K562 (cell line): ENCODE measurements around the gene LAMB3. TPM values are rescaled to one million over a fixed set of nuclear protein-coding genes. Genes with fewer than 3 reads are reported as not detected.

Source experiments
- CHD1 ChIP-seq: fragments of 200-600 bp; sonication (generic); IDR thresholded peaks from one replicate; pipeline ENCODE4 v1.6.1; 2012; ENCODE audit warnings: mild to moderate bottlenecking, moderate library complexity, low read length, inconsistent platforms
- FOXK1 ChIP-seq: sonication (generic); formaldehyde crosslinking; IDR thresholded peaks from 2 replicates; pipeline ENCODE4 v1.8.0; 2022; ENCODE audit warnings: missing genetic modification reagents, mild to moderate bottlenecking, borderline replicate concordance
- HDAC2 ChIP-seq: fragments of 450-650 bp; IDR thresholded peaks from 2 replicates; pipeline ENCODE4 v1.6.1; 2016; ENCODE audit warnings: mild to moderate bottlenecking
- KDM4B ChIP-seq, 2 experiments: fragments of 450-650 bp in 1 of 2; sonication (generic) in 1 of 2; IDR thresholded peaks; 2 replicates each; pipeline ENCODE4 v1.6.1; 2016 to 2017; ENCODE audit warnings: borderline replicate concordance in 2 of 2, antibody characterized with exemption in 1 of 2, low read depth in 1 of 2, mild to moderate bottlenecking in 1 of 2
- MCM2 ChIP-seq: fragments of 450-650 bp; IDR thresholded peaks from 2 replicates; pipeline ENCODE4 v1.6.1; 2017; ENCODE audit warnings: low read depth, mild to moderate bottlenecking
- NONO ChIP-seq, 2 experiments: fragments of 200-400 bp in 1 of 2; fragments of 450-650 bp in 1 of 2; formaldehyde crosslinking in 1 of 2; IDR thresholded peaks; 2 replicates each; pipeline ENCODE4 v1.6.1; 2017; ENCODE audit warnings: low read depth in 2 of 2, mild to moderate bottlenecking in 2 of 2, moderate library complexity in 2 of 2, low read length in 1 of 2
- PHB ChIP-seq: fragments of 250-450 bp; sonication (Bioruptor Pico); IDR thresholded peaks from 2 replicates; pipeline ENCODE4 v1.5.0; 2021
- POU5F1 ChIP-seq: fragments of 150-350 bp; IDR thresholded peaks from 2 replicates; pipeline ENCODE4 v1.6.1; 2014; ENCODE audit warnings: borderline replicate concordance, low read length, low read depth, mild to moderate bottlenecking; ENCODE audit not compliant: partially characterized antibody
- RBM15 ChIP-seq: fragments of 200-400 bp; formaldehyde crosslinking; IDR thresholded peaks from 2 replicates; pipeline ENCODE4 v1.6.1; 2018; ENCODE audit warnings: mild to moderate bottlenecking, low read length, moderate library complexity; ENCODE audit not compliant: insufficient read depth
- RBM22 ChIP-seq: fragments of 200-400 bp; formaldehyde crosslinking; IDR thresholded peaks from 2 replicates; pipeline ENCODE4 v1.6.1; 2018; ENCODE audit warnings: low read length, low read depth; ENCODE audit not compliant: poor library complexity, severe bottlenecking
- SMAD1 ChIP-seq: fragments of 150-350 bp; IDR thresholded peaks from 2 replicates; pipeline ENCODE4 v1.6.1; 2014; ENCODE audit warnings: low read length, low read depth; ENCODE audit not compliant: partially characterized antibody
- SUPT5H ChIP-seq: fragments of 450-650 bp; IDR thresholded peaks from 2 replicates; pipeline ENCODE4 v1.6.1; 2016
- TBP ChIP-seq: optimal IDR thresholded peaks from 2 replicates; pipeline ENCODE3; 2011; ENCODE audit warnings: low read depth, low read length, improper control_type of control experiment
- ZC3H11A ChIP-seq: IDR thresholded peaks from 2 replicates; pipeline ENCODE4 v1.6.1; 2012; ENCODE audit warnings: low read depth, low read length, improper control_type of control experiment
- ZNF41 ChIP-seq: fragments of 250-450 bp; sonication (Bioruptor Pico); conservative IDR thresholded peaks from 2 replicates; pipeline ENCODE4 v1.4.0; 2020; ENCODE audit warnings: mild to moderate bottlenecking
- polyA plus RNA-seq, 8 experiments: library from polyadenylated mRNA; depleted of rRNA in 4 of 8; stranded (reverse) in 5 of 8; unstranded in 3 of 8; fragments of >200 nt; fragmentation: Nextera tagmentation in 2 of 8; fragmentation: Illumina TruSeq in 1 of 8; extraction: Ambion mirVana in 2 of 8; extraction: Trizol in 1 of 8; gene quantifications; 2 replicates each; pipeline versions ENCODE4 v1.2.1 to v1.2.3, GENCODE V29; 2011 to 2014; ENCODE audit warnings: inconsistent platforms in 1 of 8, missing spikeins in 1 of 8
- total RNA-seq, 7 experiments: library from RNA; depleted of rRNA in 6 of 7; stranded (reverse); fragments of >200 nt in 6 of 7; fragmentation: Illumina TruSeq in 2 of 7; extraction: Trizol in 2 of 7; gene quantifications; 2 replicates each; pipeline versions ENCODE4 v1.2.1 to v1.2.3, GENCODE V29; 2011 to 2021; ENCODE audit warnings: low replicate concordance in 1 of 7
- TF ChIP-seq, protein P1 (sequence below), 3 experiments: IDR thresholded peaks in 2 of 3; conservative IDR thresholded peaks in 1 of 3; 2 replicates each; pipeline ENCODE4 v1.5.1; 2011 to 2012; ENCODE audit warnings: low read length in 3 of 3, mild to moderate bottlenecking in 3 of 3, control low read depth in 2 of 3, improper control_type of control experiment in 1 of 3, inconsistent platforms in 1 of 3, low read depth in 1 of 3, mixed read lengths in 1 of 3, moderate library complexity in 1 of 3; ENCODE audit not compliant: insufficient read depth in 2 of 3
- TF ChIP-seq, protein P2 (sequence below), 2 experiments: fragments of 150-350 bp in 1 of 2; IDR thresholded peaks; 2 replicates each; pipeline ENCODE4 v1.6.1; 2012 to 2016; ENCODE audit warnings: low read depth in 2 of 2, low read length in 2 of 2, mild to moderate bottlenecking in 1 of 2, moderate library complexity in 1 of 2
- TF ChIP-seq, protein P3 (sequence below), 2 experiments: fragments of 450-650 bp; IDR thresholded peaks; 2 replicates each; pipeline ENCODE4 v1.6.1; 2016
- TF ChIP-seq, protein P4 (sequence below), 2 experiments: IDR thresholded peaks; 2 replicates each; pipeline ENCODE4 v1.6.1; 2011; ENCODE audit warnings: borderline replicate concordance in 1 of 2, control low read depth in 1 of 2, low read depth in 1 of 2, low read length in 1 of 2, mild to moderate bottlenecking in 1 of 2, mixed read lengths in 1 of 2, moderate library complexity in 1 of 2; ENCODE audit not compliant: insufficient read depth in 1 of 2, insufficient read length in 1 of 2, poor library complexity in 1 of 2, severe bottlenecking in 1 of 2; ENCODE audit errors: extremely low read depth in 1 of 2

Gene LAMB3
- total and polyA plus RNA-seq, 9 of the 15 experiments (the other 6 are each of a cell fraction or from before 2014, with no cell fraction given) = 0.08 to 1.3 (median 0.91) TPM

DNA sequence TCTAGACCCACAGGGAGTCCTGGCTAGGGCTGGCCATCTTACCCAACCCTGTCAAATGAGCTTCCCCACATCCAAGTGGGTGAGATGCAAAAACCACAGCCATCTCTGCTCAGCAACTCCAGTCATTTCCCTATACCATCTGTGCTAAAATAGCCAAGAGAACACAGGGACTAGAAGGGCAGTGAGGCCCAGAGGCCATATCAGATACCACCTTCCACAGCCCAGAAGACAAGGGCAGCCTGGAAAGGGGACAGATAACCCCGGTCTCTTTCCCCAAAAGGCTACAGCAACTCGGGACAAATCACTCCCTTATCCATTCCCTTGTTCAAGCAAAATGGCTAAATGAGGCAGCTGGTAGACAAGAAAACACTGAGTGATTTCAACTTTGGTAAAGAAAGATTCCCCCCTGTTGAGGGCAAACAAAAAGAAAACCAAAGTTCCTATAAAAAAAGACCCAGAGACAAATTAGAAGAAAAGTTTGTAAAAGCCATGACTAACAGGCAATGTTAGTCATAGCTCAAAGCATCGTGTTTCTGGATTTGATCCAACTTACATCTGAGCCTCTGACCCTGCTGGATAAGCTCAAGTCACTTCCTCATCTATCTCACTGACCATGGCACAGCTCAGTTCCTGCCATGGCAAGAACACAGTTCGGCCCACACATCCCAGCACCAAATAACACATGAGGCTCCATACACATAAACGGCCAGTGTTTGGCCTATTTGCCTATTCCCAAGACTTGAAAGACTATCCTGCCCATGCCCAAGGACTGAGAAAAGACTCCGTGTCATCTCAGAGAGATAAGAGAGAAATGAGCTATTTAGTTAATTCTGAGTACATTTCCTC is 3.1 kb downstream of the LAMB3 start (continued):
- TF ChIP-seq SMAD1 (no peak), NONO (IDR thresholded peaks at IDR 0.05; ENCODE audit: low read depth in 2 of 2, low read length in 1 of 2) (no peak), SUPT5H (no peak), POU5F1 (no peak), ZNF41 (CRISPR knock-in tag) (no peak), MCM2 (no peak), TBP (no peak), RBM22 (no peak), CHD1 (no peak), HDAC2 (0 out of 2 replicates have a peak, but pooled peaks have one; percentile 61), ZC3H11A (no peak), KDM4B (IDR thresholded peaks at IDR 0.05; ENCODE audit: borderline replicate concordance in 2 of 2, low read depth in 1 of 2) (no peak), PHB (CRISPR knock-in tag) (no peak), RBM15 (no peak), FOXK1 (CRISPR knock-in tag) (no peak)
- TF ChIP-seq, protein P1, sequence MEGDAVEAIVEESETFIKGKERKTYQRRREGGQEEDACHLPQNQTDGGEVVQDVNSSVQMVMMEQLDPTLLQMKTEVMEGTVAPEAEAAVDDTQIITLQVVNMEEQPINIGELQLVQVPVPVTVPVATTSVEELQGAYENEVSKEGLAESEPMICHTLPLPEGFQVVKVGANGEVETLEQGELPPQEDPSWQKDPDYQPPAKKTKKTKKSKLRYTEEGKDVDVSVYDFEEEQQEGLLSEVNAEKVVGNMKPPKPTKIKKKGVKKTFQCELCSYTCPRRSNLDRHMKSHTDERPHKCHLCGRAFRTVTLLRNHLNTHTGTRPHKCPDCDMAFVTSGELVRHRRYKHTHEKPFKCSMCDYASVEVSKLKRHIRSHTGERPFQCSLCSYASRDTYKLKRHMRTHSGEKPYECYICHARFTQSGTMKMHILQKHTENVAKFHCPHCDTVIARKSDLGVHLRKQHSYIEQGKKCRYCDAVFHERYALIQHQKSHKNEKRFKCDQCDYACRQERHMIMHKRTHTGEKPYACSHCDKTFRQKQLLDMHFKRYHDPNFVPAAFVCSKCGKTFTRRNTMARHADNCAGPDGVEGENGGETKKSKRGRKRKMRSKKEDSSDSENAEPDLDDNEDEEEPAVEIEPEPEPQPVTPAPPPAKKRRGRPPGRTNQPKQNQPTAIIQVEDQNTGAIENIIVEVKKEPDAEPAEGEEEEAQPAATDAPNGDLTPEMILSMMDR (IDR thresholded peaks at IDR 0.05 in 2 of 3, conservative IDR thresholded peaks at IDR 0.05 in 1 of 3; ENCODE audit: insufficient read depth in 2 of 3, low read depth in 1 of 3, low read length in 3 of 3) = no peak
- TF ChIP-seq, protein P2, sequence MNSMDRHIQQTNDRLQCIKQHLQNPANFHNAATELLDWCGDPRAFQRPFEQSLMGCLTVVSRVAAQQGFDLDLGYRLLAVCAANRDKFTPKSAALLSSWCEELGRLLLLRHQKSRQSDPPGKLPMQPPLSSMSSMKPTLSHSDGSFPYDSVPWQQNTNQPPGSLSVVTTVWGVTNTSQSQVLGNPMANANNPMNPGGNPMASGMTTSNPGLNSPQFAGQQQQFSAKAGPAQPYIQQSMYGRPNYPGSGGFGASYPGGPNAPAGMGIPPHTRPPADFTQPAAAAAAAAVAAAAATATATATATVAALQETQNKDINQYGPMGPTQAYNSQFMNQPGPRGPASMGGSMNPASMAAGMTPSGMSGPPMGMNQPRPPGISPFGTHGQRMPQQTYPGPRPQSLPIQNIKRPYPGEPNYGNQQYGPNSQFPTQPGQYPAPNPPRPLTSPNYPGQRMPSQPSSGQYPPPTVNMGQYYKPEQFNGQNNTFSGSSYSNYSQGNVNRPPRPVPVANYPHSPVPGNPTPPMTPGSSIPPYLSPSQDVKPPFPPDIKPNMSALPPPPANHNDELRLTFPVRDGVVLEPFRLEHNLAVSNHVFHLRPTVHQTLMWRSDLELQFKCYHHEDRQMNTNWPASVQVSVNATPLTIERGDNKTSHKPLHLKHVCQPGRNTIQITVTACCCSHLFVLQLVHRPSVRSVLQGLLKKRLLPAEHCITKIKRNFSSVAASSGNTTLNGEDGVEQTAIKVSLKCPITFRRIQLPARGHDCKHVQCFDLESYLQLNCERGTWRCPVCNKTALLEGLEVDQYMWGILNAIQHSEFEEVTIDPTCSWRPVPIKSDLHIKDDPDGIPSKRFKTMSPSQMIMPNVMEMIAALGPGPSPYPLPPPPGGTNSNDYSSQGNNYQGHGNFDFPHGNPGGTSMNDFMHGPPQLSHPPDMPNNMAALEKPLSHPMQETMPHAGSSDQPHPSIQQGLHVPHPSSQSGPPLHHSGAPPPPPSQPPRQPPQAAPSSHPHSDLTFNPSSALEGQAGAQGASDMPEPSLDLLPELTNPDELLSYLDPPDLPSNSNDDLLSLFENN (IDR thresholded peaks at IDR 0.05; ENCODE audit: low read depth in 2 of 2, low read length in 2 of 2) = no peak
- TF ChIP-seq, protein P3, sequence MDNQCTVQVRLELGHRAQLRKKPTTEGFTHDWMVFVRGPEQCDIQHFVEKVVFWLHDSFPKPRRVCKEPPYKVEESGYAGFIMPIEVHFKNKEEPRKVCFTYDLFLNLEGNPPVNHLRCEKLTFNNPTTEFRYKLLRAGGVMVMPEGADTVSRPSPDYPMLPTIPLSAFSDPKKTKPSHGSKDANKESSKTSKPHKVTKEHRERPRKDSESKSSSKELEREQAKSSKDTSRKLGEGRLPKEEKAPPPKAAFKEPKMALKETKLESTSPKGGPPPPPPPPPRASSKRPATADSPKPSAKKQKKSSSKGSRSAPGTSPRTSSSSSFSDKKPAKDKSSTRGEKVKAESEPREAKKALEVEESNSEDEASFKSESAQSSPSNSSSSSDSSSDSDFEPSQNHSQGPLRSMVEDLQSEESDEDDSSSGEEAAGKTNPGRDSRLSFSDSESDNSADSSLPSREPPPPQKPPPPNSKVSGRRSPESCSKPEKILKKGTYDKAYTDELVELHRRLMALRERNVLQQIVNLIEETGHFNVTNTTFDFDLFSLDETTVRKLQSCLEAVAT (IDR thresholded peaks at IDR 0.05) = no peak
- TF ChIP-seq, protein P4, sequence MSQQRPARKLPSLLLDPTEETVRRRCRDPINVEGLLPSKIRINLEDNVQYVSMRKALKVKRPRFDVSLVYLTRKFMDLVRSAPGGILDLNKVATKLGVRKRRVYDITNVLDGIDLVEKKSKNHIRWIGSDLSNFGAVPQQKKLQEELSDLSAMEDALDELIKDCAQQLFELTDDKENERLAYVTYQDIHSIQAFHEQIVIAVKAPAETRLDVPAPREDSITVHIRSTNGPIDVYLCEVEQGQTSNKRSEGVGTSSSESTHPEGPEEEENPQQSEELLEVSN (IDR thresholded peaks at IDR 0.05; ENCODE audit: borderline replicate concordance in 1 of 2, extremely low read depth in 1 of 2, insufficient read depth in 1 of 2, insufficient read length in 1 of 2, low read depth in 1 of 2, low read length in 1 of 2, poor library complexity in 1 of 2, severe bottlenecking in 1 of 2) = no peak
